Limb (tissue), 2 donors: ENCODE results near the gene CBL.
"Not testable (repeated sequence)": the region's sequence is repeated elsewhere in the genome, so short reads cannot be mapped to it uniquely, and the experiment has no call there.

Experiments
- DNase-seq, 2 donors: peaks; one replicate each; pipeline ENCODE4 v3.0.0-alpha.2; 2016; ENCODE audit errors: extremely low spot score in 2 of 2

Gene CBL

GRCh38 chr11:119209186-119209585 lies 3.0 kb downstream of the CBL start:
- no peak for DNase-seq

- DNase-seq, result no peak
Measured at GRCh38 chr11:119210050-119210449, 3.9 kb downstream of the CBL start.

GRCh38 chr11:119218141-119218878 lies 12.2 kb downstream of the CBL start:
- DNase-seq, result no peak

GRCh38 chr11:119222308-119222707 lies 16.2 kb downstream of the CBL start:
- DNase-seq, result peak in 1 of 2 donors; percentile 62

GRCh38 chr11:119222891-119223290 lies 16.8 kb downstream of the CBL start:
- DNase-seq, result no peak

- no peak for DNase-seq
Measured at GRCh38 chr11:119223856-119224255, 17.7 kb downstream of the CBL start.

- DNase-seq, result not testable (repeated sequence)
Measured at GRCh38 chr11:119228535-119229287, 22.6 kb downstream of the CBL start.

- DNase-seq, result no peak
Measured at GRCh38 chr11:119229288-119229672, 23.1 kb downstream of the CBL start.

GRCh38 chr11:119229741-119230140 lies 23.6 kb downstream of the CBL start:
- no peak for DNase-seq

- DNase-seq, result no peak
Measured at GRCh38 chr11:119236490-119236889, 30.4 kb downstream of the CBL start.

- no peak for DNase-seq
Measured at GRCh38 chr11:119236891-119237290, 30.8 kb downstream of the CBL start.

GRCh38 chr11:119237515-119237914 lies 31.4 kb downstream of the CBL start:
- DNase-seq, result no peak

- DNase-seq, result no peak
Measured at GRCh38 chr11:119248750-119249670, 42.9 kb downstream of the CBL start.

GRCh38 chr11:119249671-119250010 lies 43.5 kb downstream of the CBL start:
- DNase-seq, result no peak

GRCh38 chr11:119251114-119251513 lies 45.0 kb downstream of the CBL start:
- no peak for DNase-seq

GRCh38 chr11:119254239-119254638 lies 48.1 kb downstream of the CBL start:
- DNase-seq, result no peak

GRCh38 chr11:119258180-119258579 lies 52.0 kb downstream of the CBL start:
- no peak for DNase-seq

GRCh38 chr11:119258983-119259382 lies 52.8 kb downstream of the CBL start:
- DNase-seq, result no peak

GRCh38 chr11:119262668-119263351 lies 56.7 kb downstream of the CBL start:
- no peak for DNase-seq

- DNase-seq, result peak in 1 of 2 donors; percentile 13
Measured at GRCh38 chr11:119263352-119263940, 57.3 kb downstream of the CBL start.

GRCh38 chr11:119266063-119266462 lies 59.9 kb downstream of the CBL start:
- no peak for DNase-seq
